ENCODE measurements around the gene CNTN5.

The CNTN5 gene

GRCh38 chr11:100224541-100225034, 1203.8 kb downstream of the CNTN5 start:
- ATAC-seq, result no peak
- TF ChIP-seq ZFP3 (CRISPR knock-in tag; IDR thresholded peaks at IDR 0.05), result no peak
- TF ChIP-seq TOX (CRISPR knock-in tag; IDR thresholded peaks at IDR 0.05; ENCODE audit: borderline replicate concordance), result no peak
- no peak for TF ChIP-seq POU6F1 (CRISPR knock-in tag; IDR thresholded peaks at IDR 0.05; ENCODE audit: borderline replicate concordance, low read depth)
- TF ChIP-seq BACH2 (CRISPR knock-in tag; IDR thresholded peaks at IDR 0.05; ENCODE audit: borderline replicate concordance), result no peak
- TF ChIP-seq ZNF70 (CRISPR knock-in tag; IDR thresholded peaks at IDR 0.05), result no peak
- TF ChIP-seq OSR1 (CRISPR knock-in tag; IDR thresholded peaks at IDR 0.05), result no peak
- no peak for TF ChIP-seq ZNF565 (CRISPR knock-in tag; conservative IDR thresholded peaks at IDR 0.05; ENCODE audit: low read depth)
- TF ChIP-seq CREB5 (CRISPR knock-in tag; IDR thresholded peaks at IDR 0.05; ENCODE audit: low read depth), result no peak
- TF ChIP-seq GLIS3 (CRISPR knock-in tag; IDR thresholded peaks at IDR 0.05), result no peak

GRCh38 chr11:100229086-100229485, 1208.3 kb downstream of the CNTN5 start:
- ATAC-seq, result no peak
- TF ChIP-seq TCF4 (CRISPR knock-in tag; IDR thresholded peaks at IDR 0.05; ENCODE audit: borderline replicate concordance) (no peak), PPARA (CRISPR knock-in tag; IDR thresholded peaks at IDR 0.05; ENCODE audit: borderline replicate concordance) (no peak), RARB (CRISPR knock-in tag; IDR thresholded peaks at IDR 0.05) (no peak), BACH2 (CRISPR knock-in tag; IDR thresholded peaks at IDR 0.05; ENCODE audit: borderline replicate concordance) (no peak), CREB5 (CRISPR knock-in tag; IDR thresholded peaks at IDR 0.05; ENCODE audit: low read depth) (no peak), ARNTL (CRISPR knock-in tag; IDR thresholded peaks at IDR 0.05; ENCODE audit: borderline replicate concordance, low read depth) (no peak), CSRNP3 (CRISPR knock-in tag; IDR thresholded peaks at IDR 0.05) (no peak), ZFP30 (CRISPR knock-in tag; IDR thresholded peaks at IDR 0.05) (no peak), TOX (CRISPR knock-in tag; IDR thresholded peaks at IDR 0.05; ENCODE audit: borderline replicate concordance) (no peak), ZC3H10 (CRISPR knock-in tag; IDR thresholded peaks at IDR 0.05) (no peak), ESRRG (CRISPR knock-in tag; IDR thresholded peaks at IDR 0.05) (no peak), ISL1 (CRISPR knock-in tag; IDR thresholded peaks at IDR 0.05) (no peak)

- no peak for ATAC-seq
- no peak for TF ChIP-seq CREB5 (CRISPR knock-in tag; IDR thresholded peaks at IDR 0.05; ENCODE audit: low read depth)
- no peak for TF ChIP-seq ARNTL (CRISPR knock-in tag; IDR thresholded peaks at IDR 0.05; ENCODE audit: borderline replicate concordance, low read depth)
- TF ChIP-seq SNAI2 (CRISPR knock-in tag; IDR thresholded peaks at IDR 0.05), result no peak
- no peak for TF ChIP-seq POU6F1 (CRISPR knock-in tag; IDR thresholded peaks at IDR 0.05; ENCODE audit: borderline replicate concordance, low read depth)
- no peak for TF ChIP-seq TSHZ2 (CRISPR knock-in tag; IDR thresholded peaks at IDR 0.05)
- no peak for TF ChIP-seq ESRRG (CRISPR knock-in tag; IDR thresholded peaks at IDR 0.05)
- TF ChIP-seq OSR1 (CRISPR knock-in tag; IDR thresholded peaks at IDR 0.05), result no peak
- no peak for TF ChIP-seq PATZ1 (CRISPR knock-in tag; IDR thresholded peaks at IDR 0.05; ENCODE audit: borderline replicate concordance)
- no peak for TF ChIP-seq BACH2 (CRISPR knock-in tag; IDR thresholded peaks at IDR 0.05; ENCODE audit: borderline replicate concordance)
- no peak for TF ChIP-seq GLIS3 (CRISPR knock-in tag; IDR thresholded peaks at IDR 0.05)
- TF ChIP-seq ZFP3 (CRISPR knock-in tag; IDR thresholded peaks at IDR 0.05), result no peak
- TF ChIP-seq TOX (CRISPR knock-in tag; IDR thresholded peaks at IDR 0.05; ENCODE audit: borderline replicate concordance), result no peak
- TF ChIP-seq ZNF565 (CRISPR knock-in tag; conservative IDR thresholded peaks at IDR 0.05; ENCODE audit: low read depth), result no peak
- TF ChIP-seq PPARA (CRISPR knock-in tag; IDR thresholded peaks at IDR 0.05; ENCODE audit: borderline replicate concordance), result no peak
- no peak for TF ChIP-seq CSDC2 (CRISPR knock-in tag; IDR thresholded peaks at IDR 0.05)
Observed at GRCh38 chr11:100232006-100232405, 1211.3 kb downstream of the CNTN5 start.

All from SK-N-SH treated with all-trans-retinoic acid at 6 μM for 48 hours (cell line).